ENCODE data around the gene SPDEF. TPM values are rescaled to one million over a fixed set of nuclear protein-coding genes. Genes with fewer than 3 reads are reported as not detected.

The SPDEF gene
- polyA plus RNA-seq, 3 donors: 0.05 TPM; not detected in 2

DNA sequence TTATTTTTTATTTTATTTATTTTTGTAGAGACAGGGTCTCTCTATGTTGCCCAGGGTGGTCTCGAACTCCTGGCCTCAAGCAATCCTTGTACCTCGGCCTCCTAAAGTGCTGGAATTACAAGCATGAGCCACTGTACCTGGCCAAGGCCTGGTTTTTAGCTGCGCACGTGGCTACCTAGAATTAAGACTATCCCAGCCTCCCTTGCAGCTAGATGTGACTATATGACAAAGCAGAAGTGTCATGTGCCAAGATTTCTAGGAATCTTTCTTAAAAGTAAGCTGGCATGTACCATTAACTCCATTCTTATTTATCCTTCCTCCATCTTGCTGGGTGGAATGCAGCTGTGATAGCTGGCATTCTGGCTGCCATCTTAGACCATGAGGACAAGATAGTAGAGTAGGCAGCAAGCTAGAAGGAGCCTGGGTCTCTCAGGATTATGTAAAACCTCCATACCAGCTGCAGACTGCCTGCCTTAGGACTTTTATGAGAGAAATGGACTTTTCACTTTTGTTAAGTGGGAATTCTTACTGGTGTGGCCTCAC, 2.1 kb upstream of the SPDEF start:
- Histone ChIP-seq H2AFZ (ENCODE audit: insufficient read depth, low read depth, low read length, poor library complexity, severe bottlenecking) (no peak overlapping the region), H3K4me3 (replicated peaks in 1 of 3; ENCODE audit: low read depth in 2 of 3, low read length in 3 of 3) (no peak overlapping the region), H3K9ac (ENCODE audit: insufficient read depth, low read length, poor library complexity, severe bottlenecking) (no peak overlapping the region), H3K27ac (ENCODE audit: low read depth in 1 of 2, low read length in 2 of 2) (no peak overlapping the region), H3K27me3 (ENCODE audit: control insufficient read depth in 2 of 2, insufficient read depth in 2 of 2, low read length in 2 of 2) (no peaks in the 10 kb centered on the region), H3K9me3 (replicated peaks in 1 of 2; ENCODE audit: control insufficient read depth in 1 of 2, insufficient read depth in 1 of 2, low read length in 2 of 2) (no peaks in the 10 kb centered on the region), H3K79me2 (ENCODE audit: insufficient read depth, low read length) (no peaks in the 10 kb centered on the region), H3K36me3 (replicated peaks in 1 of 2; ENCODE audit: control insufficient read depth in 1 of 2, insufficient read depth in 2 of 2, low read length in 2 of 2) (no peaks in the 10 kb centered on the region), H3K4me1 (ENCODE audit: control insufficient read depth in 1 of 2, insufficient read depth in 2 of 2, low read length in 2 of 2) (no peaks in the 10 kb centered on the region), H3K4me2 (replicated peaks; ENCODE audit: extremely low read depth, low read length, poor library complexity, severe bottlenecking) (no peak overlapping the region), H4K20me1 (ENCODE audit: insufficient read depth, low read length) (no peaks in the 10 kb centered on the region)
- H3K27me3 Mint-ChIP-seq (ENCODE audit: low read depth in 3 of 3): peaks cover 6 to 7% (median 6%) of the 10 kb centered on the region in 3 donors
- H3K4me3 Mint-ChIP-seq: no peak overlapping the region
- peaks cover 0 to 5% (median 2%) of the 10 kb centered on the region in 7 donors for H3K9me3 Mint-ChIP-seq
- TF ChIP-seq, protein P1, sequence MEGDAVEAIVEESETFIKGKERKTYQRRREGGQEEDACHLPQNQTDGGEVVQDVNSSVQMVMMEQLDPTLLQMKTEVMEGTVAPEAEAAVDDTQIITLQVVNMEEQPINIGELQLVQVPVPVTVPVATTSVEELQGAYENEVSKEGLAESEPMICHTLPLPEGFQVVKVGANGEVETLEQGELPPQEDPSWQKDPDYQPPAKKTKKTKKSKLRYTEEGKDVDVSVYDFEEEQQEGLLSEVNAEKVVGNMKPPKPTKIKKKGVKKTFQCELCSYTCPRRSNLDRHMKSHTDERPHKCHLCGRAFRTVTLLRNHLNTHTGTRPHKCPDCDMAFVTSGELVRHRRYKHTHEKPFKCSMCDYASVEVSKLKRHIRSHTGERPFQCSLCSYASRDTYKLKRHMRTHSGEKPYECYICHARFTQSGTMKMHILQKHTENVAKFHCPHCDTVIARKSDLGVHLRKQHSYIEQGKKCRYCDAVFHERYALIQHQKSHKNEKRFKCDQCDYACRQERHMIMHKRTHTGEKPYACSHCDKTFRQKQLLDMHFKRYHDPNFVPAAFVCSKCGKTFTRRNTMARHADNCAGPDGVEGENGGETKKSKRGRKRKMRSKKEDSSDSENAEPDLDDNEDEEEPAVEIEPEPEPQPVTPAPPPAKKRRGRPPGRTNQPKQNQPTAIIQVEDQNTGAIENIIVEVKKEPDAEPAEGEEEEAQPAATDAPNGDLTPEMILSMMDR (IDR thresholded peaks at IDR 0.05): no peak
- no peak for DNase-seq
- WGBS (ENCODE audit: insufficient coverage): 93% methylated on average over 2 of the region's 4 CpGs
- no peak overlapping the region for H3K27ac Mint-ChIP-seq
- H3K36me3 Mint-ChIP-seq: no peaks in the 10 kb centered on the region
- peaks cover 15% of the 10 kb centered on the region for H3K4me1 Mint-ChIP-seq
- intact Hi-C loops (cut with micrococcal nuclease): no loop called here

DNA sequence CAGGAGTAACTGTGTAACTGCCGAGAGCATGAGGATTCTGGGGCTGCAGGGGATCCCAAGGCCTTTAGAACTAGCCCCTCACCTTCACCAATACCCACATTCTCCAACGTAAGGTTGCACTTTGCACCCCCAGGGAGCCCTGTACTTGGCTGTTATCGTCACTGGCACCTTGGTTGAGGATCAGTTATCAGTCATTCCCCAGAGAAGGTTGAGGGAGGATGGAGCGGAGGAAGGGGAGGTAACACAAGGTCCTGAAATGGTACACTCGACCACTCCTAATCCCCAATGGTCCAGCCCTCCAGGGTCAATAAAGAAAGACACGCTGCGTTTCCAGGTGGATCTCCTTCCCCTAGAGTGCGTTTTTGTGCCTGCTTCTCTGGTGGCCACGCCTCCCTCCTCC, 1.1 kb upstream of the SPDEF start:
- H3K4me3 ChIP-seq (replicated peaks in 1 of 3; ENCODE audit: low read depth in 2 of 3, low read length in 3 of 3): no peak overlapping the region
- H3K36me3 ChIP-seq (replicated peaks in 1 of 2; ENCODE audit: control insufficient read depth in 1 of 2, insufficient read depth in 2 of 2, low read length in 2 of 2): no peaks in the 10 kb centered on the region
- no peaks in the 10 kb centered on the region for H3K27me3 ChIP-seq (ENCODE audit: control insufficient read depth in 2 of 2, insufficient read depth in 2 of 2, low read length in 2 of 2)
- no peaks in the 10 kb centered on the region for H3K4me1 ChIP-seq (ENCODE audit: control insufficient read depth in 1 of 2, insufficient read depth in 2 of 2, low read length in 2 of 2)
- no peaks in the 10 kb centered on the region for H3K9me3 ChIP-seq (replicated peaks in 1 of 2; ENCODE audit: control insufficient read depth in 1 of 2, insufficient read depth in 1 of 2, low read length in 2 of 2)
- no peak overlapping the region for H3K27ac ChIP-seq (ENCODE audit: low read depth in 1 of 2, low read length in 2 of 2)
- no peak overlapping the region for H3K9ac ChIP-seq (ENCODE audit: insufficient read depth, low read length, poor library complexity, severe bottlenecking)
- WGBS (ENCODE audit: insufficient coverage): 95% methylated on average over 5 of the region's 9 CpGs
- intact Hi-C loops (cut with micrococcal nuclease): no loop called here
- TF ChIP-seq, protein P1 (IDR thresholded peaks at IDR 0.05): no peak
- Mint-ChIP-seq H3K27ac (no peak overlapping the region), H3K4me3 (no peak overlapping the region), H3K36me3 (no peaks in the 10 kb centered on the region), H3K4me1 (peaks cover 15% of the 10 kb centered on the region), H3K9me3 (peaks cover 0 to 5% (median 2%) of the 10 kb centered on the region in 7 donors), H3K27me3 (ENCODE audit: low read depth in 3 of 3) (peaks cover 4 to 7% (median 6%) of the 10 kb centered on the region in 3 donors)
- H4K20me1 ChIP-seq (ENCODE audit: insufficient read depth, low read length): no peaks in the 10 kb centered on the region
- no peak for DNase-seq
- no peaks in the 10 kb centered on the region for H3K79me2 ChIP-seq (ENCODE audit: insufficient read depth, low read length)
- no peak overlapping the region for H2AFZ ChIP-seq (ENCODE audit: insufficient read depth, low read depth, low read length, poor library complexity, severe bottlenecking)
- no peak overlapping the region for H3K4me2 ChIP-seq (replicated peaks; ENCODE audit: extremely low read depth, low read length, poor library complexity, severe bottlenecking)

All from CD14-positive monocyte (primary cell).